GM12878 (cell line): ENCODE measurements around the gene IGF2BP1.

Experiments used
- BCLAF1 ChIP-seq: fragments of 450-650 bp; IDR thresholded peaks from 2 replicates; pipeline ENCODE4 v1.6.1; 2017; ENCODE audit warnings: antibody characterized with exemption, mild to moderate bottlenecking, moderate library complexity
- CTCF ChIP-seq, 3 experiments: IDR thresholded peaks in 2 of 3; conservative IDR thresholded peaks in 1 of 3; 2 replicates each; pipeline ENCODE4 v1.5.1; 2011; ENCODE audit warnings: low read depth in 3 of 3, low read length in 3 of 3, mild to moderate bottlenecking in 3 of 3, control low read depth in 2 of 3, moderate library complexity in 2 of 3, inconsistent platforms in 1 of 3, mixed read lengths in 1 of 3; ENCODE audit not compliant: control insufficient read depth in 2 of 3, insufficient read depth in 1 of 3; ENCODE audit errors: extremely low read depth in 1 of 3
- GABPA ChIP-seq: IDR thresholded peaks from 2 replicates; pipeline ENCODE4 v1.6.1; 2014; ENCODE audit warnings: antibody characterized with exemption, low read depth, mild to moderate bottlenecking, inconsistent platforms
- IKZF1 ChIP-seq: fragments of 450-650 bp; conservative IDR thresholded peaks from 2 replicates; pipeline ENCODE4 v1.6.1; 2017; ENCODE audit warnings: antibody characterized with exemption, mild to moderate bottlenecking
- KDM1A ChIP-seq: fragments of 200-600 bp; sonication (generic); IDR thresholded peaks from 2 replicates; pipeline ENCODE4 v1.6.1; 2016; ENCODE audit warnings: borderline replicate concordance
- MEF2B ChIP-seq: fragments of 450-650 bp; IDR thresholded peaks from 2 replicates; pipeline ENCODE4 v1.6.1; 2018; ENCODE audit warnings: mild to moderate bottlenecking, moderate library complexity; ENCODE audit not compliant: partially characterized antibody, poor library complexity, severe bottlenecking
- POLR2AphosphoS2 ChIP-seq: IDR thresholded peaks from 2 replicates; pipeline ENCODE4 v1.6.1; 2011; ENCODE audit warnings: low read depth, mild to moderate bottlenecking, low read length, improper control_type of control experiment, moderate library complexity
- POLR2AphosphoS5 ChIP-seq: IDR thresholded peaks from 2 replicates; pipeline ENCODE4 v1.6.1; 2011; ENCODE audit warnings: mild to moderate bottlenecking, low read length, inconsistent platforms
- SMAD1 ChIP-seq: fragments of 450-650 bp; IDR thresholded peaks from 2 replicates; pipeline ENCODE4 v1.6.1; 2018; ENCODE audit warnings: mild to moderate bottlenecking, low read depth; ENCODE audit not compliant: partially characterized antibody
- SREBF1 ChIP-seq: IDR thresholded peaks from 2 replicates; pipeline ENCODE4 v1.6.1; 2012; ENCODE audit warnings: mild to moderate bottlenecking, low read length
- TF ChIP-seq, protein P1 (sequence below): IDR thresholded peaks from 2 replicates; pipeline ENCODE4 v1.6.1; 2011; ENCODE audit warnings: borderline replicate concordance, low read depth, mild to moderate bottlenecking, moderate library complexity, mixed read lengths, low read length; ENCODE audit not compliant: insufficient read depth; ENCODE audit errors: extremely low read length
- TF ChIP-seq, protein P2 (sequence below): IDR thresholded peaks from 2 replicates; pipeline ENCODE4 v1.6.1; 2012; ENCODE audit warnings: improper control_type of control experiment, low read depth, low read length; ENCODE audit not compliant: insufficient replicate concordance

- TF ChIP-seq MEF2B (no peak), CTCF (IDR thresholded peaks at IDR 0.05 in 2 of 3, conservative IDR thresholded peaks at IDR 0.05 in 1 of 3; ENCODE audit: control insufficient read depth in 2 of 3, extremely low read depth in 1 of 3, insufficient read depth in 1 of 3, low read depth in 3 of 3, low read length in 3 of 3) (no peak), SMAD1 (no peak), SREBF1 (no peak), GABPA (no peak), KDM1A (no peak), IKZF1 (no peak), POLR2AphosphoS5 (no peak), POLR2AphosphoS2 (no peak), BCLAF1 (no peak)
- TF ChIP-seq, protein P1, sequence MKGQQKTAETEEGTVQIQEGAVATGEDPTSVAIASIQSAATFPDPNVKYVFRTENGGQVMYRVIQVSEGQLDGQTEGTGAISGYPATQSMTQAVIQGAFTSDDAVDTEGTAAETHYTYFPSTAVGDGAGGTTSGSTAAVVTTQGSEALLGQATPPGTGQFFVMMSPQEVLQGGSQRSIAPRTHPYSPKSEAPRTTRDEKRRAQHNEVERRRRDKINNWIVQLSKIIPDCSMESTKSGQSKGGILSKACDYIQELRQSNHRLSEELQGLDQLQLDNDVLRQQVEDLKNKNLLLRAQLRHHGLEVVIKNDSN, result no peak
- TF ChIP-seq, protein P2, sequence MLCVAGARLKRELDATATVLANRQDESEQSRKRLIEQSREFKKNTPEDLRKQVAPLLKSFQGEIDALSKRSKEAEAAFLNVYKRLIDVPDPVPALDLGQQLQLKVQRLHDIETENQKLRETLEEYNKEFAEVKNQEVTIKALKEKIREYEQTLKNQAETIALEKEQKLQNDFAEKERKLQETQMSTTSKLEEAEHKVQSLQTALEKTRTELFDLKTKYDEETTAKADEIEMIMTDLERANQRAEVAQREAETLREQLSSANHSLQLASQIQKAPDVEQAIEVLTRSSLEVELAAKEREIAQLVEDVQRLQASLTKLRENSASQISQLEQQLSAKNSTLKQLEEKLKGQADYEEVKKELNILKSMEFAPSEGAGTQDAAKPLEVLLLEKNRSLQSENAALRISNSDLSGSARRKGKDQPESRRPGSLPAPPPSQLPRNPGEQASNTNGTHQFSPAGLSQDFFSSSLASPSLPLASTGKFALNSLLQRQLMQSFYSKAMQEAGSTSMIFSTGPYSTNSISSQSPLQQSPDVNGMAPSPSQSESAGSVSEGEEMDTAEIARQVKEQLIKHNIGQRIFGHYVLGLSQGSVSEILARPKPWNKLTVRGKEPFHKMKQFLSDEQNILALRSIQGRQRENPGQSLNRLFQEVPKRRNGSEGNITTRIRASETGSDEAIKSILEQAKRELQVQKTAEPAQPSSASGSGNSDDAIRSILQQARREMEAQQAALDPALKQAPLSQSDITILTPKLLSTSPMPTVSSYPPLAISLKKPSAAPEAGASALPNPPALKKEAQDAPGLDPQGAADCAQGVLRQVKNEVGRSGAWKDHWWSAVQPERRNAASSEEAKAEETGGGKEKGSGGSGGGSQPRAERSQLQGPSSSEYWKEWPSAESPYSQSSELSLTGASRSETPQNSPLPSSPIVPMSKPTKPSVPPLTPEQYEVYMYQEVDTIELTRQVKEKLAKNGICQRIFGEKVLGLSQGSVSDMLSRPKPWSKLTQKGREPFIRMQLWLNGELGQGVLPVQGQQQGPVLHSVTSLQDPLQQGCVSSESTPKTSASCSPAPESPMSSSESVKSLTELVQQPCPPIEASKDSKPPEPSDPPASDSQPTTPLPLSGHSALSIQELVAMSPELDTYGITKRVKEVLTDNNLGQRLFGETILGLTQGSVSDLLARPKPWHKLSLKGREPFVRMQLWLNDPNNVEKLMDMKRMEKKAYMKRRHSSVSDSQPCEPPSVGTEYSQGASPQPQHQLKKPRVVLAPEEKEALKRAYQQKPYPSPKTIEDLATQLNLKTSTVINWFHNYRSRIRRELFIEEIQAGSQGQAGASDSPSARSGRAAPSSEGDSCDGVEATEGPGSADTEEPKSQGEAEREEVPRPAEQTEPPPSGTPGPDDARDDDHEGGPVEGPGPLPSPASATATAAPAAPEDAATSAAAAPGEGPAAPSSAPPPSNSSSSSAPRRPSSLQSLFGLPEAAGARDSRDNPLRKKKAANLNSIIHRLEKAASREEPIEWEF, result no peak
Observed at GRCh38 chr17:49074851-49075540, 77.8 kb downstream of the IGF2BP1 start.
